GM11168 (cell line): ENCODE measurements around the gene PRPF40B.

Source experiments
- in situ Hi-C: fragments of 300-500 bp; cut with MboI; formaldehyde crosslinking; loops from one replicate; pipeline ENCODE4 v1.12.0; 2022; ENCODE audit warnings: low sequenced_read_pairs; ENCODE audit not compliant: unreplicated experiment

The PRPF40B gene

GRCh38 chr12:49635036-49635435 is 11.7 kb downstream of the PRPF40B start:
- in situ Hi-C loops, result no loop called here

GRCh38 chr12:49635656-49636055 is 12.3 kb downstream of the PRPF40B start:
- in situ Hi-C loops, result no loop called here

GRCh38 chr12:49636574-49636973 is 13.2 kb downstream of the PRPF40B start:
- in situ Hi-C loops, result no loop called here

- in situ Hi-C loops, result no loop called here
These were observed 13.8 kb downstream of the PRPF40B start for GRCh38 chr12:49636979-49637755.

- in situ Hi-C loops, result loop anchor here (5.0 kb wide), 1 partner anchor 65 kb away; the partner anchor contains the start of gene FMNL3
These were observed 18.5 kb downstream of the PRPF40B start for GRCh38 chr12:49641748-49642369.

GRCh38 chr12:49642370-49642802 is 19.0 kb downstream of the PRPF40B start:
- in situ Hi-C loops, result loop anchor here (5.0 kb wide), 1 partner anchor 65 kb away; the partner anchor contains the start of gene FMNL3

GRCh38 chr12:49643135-49643534 is 19.8 kb downstream of the PRPF40B start:
- in situ Hi-C loops, result loop anchor here (5.0 kb wide), 1 partner anchor 64 kb away; the partner anchor contains the start of gene FMNL3

GRCh38 chr12:49643961-49644619 is 20.7 kb downstream of the PRPF40B start:
- in situ Hi-C loops, result loop anchor here (5.0 kb wide), 1 partner anchor 63 kb away; the partner anchor contains the start of gene FMNL3

- in situ Hi-C loops, result loop anchor here (5.0 kb wide), 1 partner anchor 63 kb away; the partner anchor contains the start of gene FMNL3
These were observed 21.2 kb downstream of the PRPF40B start for GRCh38 chr12:49644620-49644994.

GRCh38 chr12:49645146-49646039 is 22.0 kb downstream of the PRPF40B start:
- in situ Hi-C loops, result no loop called here

- in situ Hi-C loops, result no loop called here
These were observed 23.0 kb downstream of the PRPF40B start for GRCh38 chr12:49646331-49646830.

GRCh38 chr12:49646871-49647654 is 23.7 kb downstream of the PRPF40B start:
- in situ Hi-C loops, result no loop called here

- in situ Hi-C loops, result no loop called here
These were observed 24.7 kb downstream of the PRPF40B start for GRCh38 chr12:49647827-49648711.

GRCh38 chr12:49648712-49649003 is 25.3 kb downstream of the PRPF40B start:
- in situ Hi-C loops, result no loop called here

GRCh38 chr12:49649445-49649844 is 26.1 kb downstream of the PRPF40B start:
- in situ Hi-C loops, result no loop called here

GRCh38 chr12:49649892-49650291 is 26.5 kb downstream of the PRPF40B start:
- in situ Hi-C loops, result no loop called here

GRCh38 chr12:49651855-49652254 is 28.5 kb downstream of the PRPF40B start:
- in situ Hi-C loops, result no loop called here

GRCh38 chr12:49652921-49653520 is 29.7 kb downstream of the PRPF40B start:
- in situ Hi-C loops, result no loop called here
